K562 (cell line): ENCODE results near the gene PSMC3IP. TPM values are rescaled to one million over a fixed set of nuclear protein-coding genes. Genes with fewer than 3 reads are reported as not detected.

Experiments
- ARID2 ChIP-seq: fragments of 450-650 bp; IDR thresholded peaks from 2 replicates; pipeline ENCODE4 v1.6.1; 2017; ENCODE audit warnings: antibody characterized with exemption, mild to moderate bottlenecking
- ATF1 ChIP-seq, 2 experiments: fragments of 450-650 bp in 1 of 2; IDR thresholded peaks; 2 replicates each; pipeline ENCODE4 v1.6.1; 2016; ENCODE audit warnings: missing compliant biosample characterization in 1 of 2, missing genetic modification characterization in 1 of 2
- CBX2 ChIP-seq: fragments of 200-600 bp; sonication (generic); IDR thresholded peaks from one replicate; pipeline ENCODE4 v1.6.1; 2012; ENCODE audit warnings: mild to moderate bottlenecking, low read length, inconsistent platforms; ENCODE audit not compliant: insufficient read depth, poor library complexity, severe bottlenecking
- CREB3 ChIP-seq: fragments of 450-650 bp; conservative IDR thresholded peaks from 2 replicates; pipeline ENCODE4 v1.6.1; 2016; ENCODE audit warnings: missing genetic modification characterization, low read depth, mild to moderate bottlenecking, missing compliant biosample characterization, moderate library complexity
- CTBP1 ChIP-seq: fragments of 450-650 bp; IDR thresholded peaks from 2 replicates; pipeline ENCODE4 v1.6.1; 2016; ENCODE audit warnings: borderline replicate concordance
- FOXK2 ChIP-seq, 2 experiments: fragments of 450-650 bp; IDR thresholded peaks in 1 of 2; conservative IDR thresholded peaks in 1 of 2; 2 replicates each; pipeline ENCODE4 v1.6.1; 2016; ENCODE audit warnings: low read depth in 2 of 2, mild to moderate bottlenecking in 1 of 2
- HDAC8 ChIP-seq: fragments of 450-650 bp; IDR thresholded peaks from 2 replicates; pipeline ENCODE4 v1.6.1; 2016; ENCODE audit warnings: mild to moderate bottlenecking, missing genetic modification characterization, moderate library complexity, missing compliant biosample characterization
- MGA ChIP-seq: fragments of 450-650 bp; IDR thresholded peaks from 2 replicates; pipeline ENCODE4 v1.6.1; 2016; ENCODE audit warnings: mild to moderate bottlenecking, moderate library complexity
- PRMT5 ChIP-seq: sonication (generic); formaldehyde crosslinking; IDR thresholded peaks from 2 replicates; pipeline ENCODE4 v1.5.0; 2020; ENCODE audit warnings: missing genetic modification reagents
- PTBP1 ChIP-seq: fragments of 200-400 bp; formaldehyde crosslinking; IDR thresholded peaks from 2 replicates; pipeline ENCODE4 v1.6.1; 2017; ENCODE audit warnings: low read depth, low read length
- ZFX ChIP-seq: sonication (generic); formaldehyde crosslinking; IDR thresholded peaks from 2 replicates; pipeline ENCODE4 v1.8.0; 2022; ENCODE audit warnings: mild to moderate bottlenecking, missing genetic modification reagents, moderate library complexity
- ZNF232 ChIP-seq: sonication (generic); formaldehyde crosslinking; IDR thresholded peaks from 2 replicates; pipeline ENCODE4 v1.8.0; 2022; ENCODE audit warnings: mild to moderate bottlenecking, missing genetic modification reagents
- ZNF551 ChIP-seq: fragments of 250-450 bp; sonication (Bioruptor Pico); IDR thresholded peaks from 2 replicates; pipeline ENCODE4 v1.5.0; 2021; ENCODE audit warnings: mild to moderate bottlenecking, moderate library complexity
- ZNF586 ChIP-seq: fragments of 450-650 bp; formaldehyde crosslinking; conservative IDR thresholded peaks from 2 replicates; pipeline ENCODE4 v1.4.0; 2020; ENCODE audit warnings: mild to moderate bottlenecking, moderate library complexity
- ZNF79 ChIP-seq: fragments of 250-450 bp; sonication (Bioruptor Pico); IDR thresholded peaks from 2 replicates; pipeline ENCODE4 v1.4.0; 2020; ENCODE audit warnings: low read depth, mild to moderate bottlenecking, moderate library complexity
- polyA plus RNA-seq, 8 experiments: library from polyadenylated mRNA; depleted of rRNA in 4 of 8; stranded (reverse) in 5 of 8; unstranded in 3 of 8; fragments of >200 nt; fragmentation: Nextera tagmentation in 2 of 8; fragmentation: Illumina TruSeq in 1 of 8; extraction: Ambion mirVana in 2 of 8; extraction: Trizol in 1 of 8; gene quantifications; 2 replicates each; pipeline versions ENCODE4 v1.2.1 to v1.2.3, GENCODE V29; 2011 to 2014; ENCODE audit warnings: inconsistent platforms in 1 of 8, missing spikeins in 1 of 8
- total RNA-seq, 7 experiments: library from RNA; depleted of rRNA in 6 of 7; stranded (reverse); fragments of >200 nt in 6 of 7; fragmentation: Illumina TruSeq in 2 of 7; extraction: Trizol in 2 of 7; gene quantifications; 2 replicates each; pipeline versions ENCODE4 v1.2.1 to v1.2.3, GENCODE V29; 2011 to 2021; ENCODE audit warnings: low replicate concordance in 1 of 7

Gene PSMC3IP
- total and polyA plus RNA-seq, 9 of the 15 experiments (the other 6 are each of a cell fraction or from before 2014, with no cell fraction given) = 13.8 to 65.6 (median 32.8) TPM

GRCh38 chr17:42531455-42532354 lies 45.8 kb downstream of the PSMC3IP start (continued):
- peak; percentile 85 for TF ChIP-seq CTBP1
- no peak for TF ChIP-seq CBX2
- TF ChIP-seq FOXK2 (conservative IDR thresholded peaks at IDR 0.05 in 1 of 2, IDR thresholded peaks at IDR 0.05 in 1 of 2; ENCODE audit: low read depth in 2 of 2) = no peak
- TF ChIP-seq ZFX = no peak
- TF ChIP-seq MGA = peak; percentile 48; the same call in 1 of the 2 replicates
- no peak for TF ChIP-seq ATF1 (CRISPR knock-in tag; IDR thresholded peaks at IDR 0.05)
- 0 out of 2 replicates have a peak, but pooled peaks have one; percentile 20 for TF ChIP-seq ATF1 (tag; IDR thresholded peaks at IDR 0.05)
- TF ChIP-seq PTBP1 = no peak
- no peak for TF ChIP-seq HDAC8
- no peak for TF ChIP-seq ZNF586 (CRISPR knock-in tag)
- no peak for TF ChIP-seq CREB3
- no peak for TF ChIP-seq ARID2
- no peak for TF ChIP-seq PRMT5 (CRISPR knock-in tag)
- TF ChIP-seq ZNF232 = no peak
- TF ChIP-seq ZNF551 = no peak
- no peak for TF ChIP-seq ZNF79 (CRISPR knock-in tag)
